GM19238 (cell line): ENCODE data around the gene STYXL1.

Source experiments
- DNase-seq: peaks from one replicate; pipeline ENCODE4 v3.0.0; 2011; ENCODE audit warnings: low spot score; ENCODE audit not compliant: insufficient read length

STYXL1 gene

GRCh38 chr7:75957021-75957736 lies 90.6 kb downstream of the STYXL1 start:
- no peak for DNase-seq

- no peak for DNase-seq
Observed at GRCh38 chr7:75955331-75955955, 92.4 kb downstream of the STYXL1 start.

GRCh38 chr7:75953931-75954330 lies 93.9 kb downstream of the STYXL1 start:
- no peak for DNase-seq

GRCh38 chr7:75953431-75953830 lies 94.4 kb downstream of the STYXL1 start:
- no peak for DNase-seq

GRCh38 chr7:75951506-75951905 lies 96.3 kb downstream of the STYXL1 start:
- no peak for DNase-seq

GRCh38 chr7:75950111-75950681 lies 97.6 kb downstream of the STYXL1 start:
- DNase-seq, result no peak

- DNase-seq, result no peak
Observed at GRCh38 chr7:75948179-75948578, 99.6 kb downstream of the STYXL1 start.
